K562 (cell line): Measurements from ENCODE around the gene SCUBE2. TPM values are rescaled to one million over a fixed set of nuclear protein-coding genes. Genes with fewer than 3 reads are reported as not detected.

Source experiments
- BCL6 ChIP-seq: fragments of 250-450 bp; sonication (Bioruptor Pico); IDR thresholded peaks from 2 replicates; pipeline ENCODE4 v1.4.0; 2020
- CEBPG ChIP-seq, 3 experiments: fragments of 200-800 bp in 1 of 3; sonication (Bioruptor generic) in 1 of 3; sonication (generic) in 1 of 3; formaldehyde crosslinking in 1 of 3; IDR thresholded peaks in 2 of 3; conservative IDR thresholded peaks in 1 of 3; 2 replicates each; pipeline versions ENCODE4 v1.6.1 to v1.8.0; 2016 to 2022; ENCODE audit warnings: missing compliant biosample characterization in 2 of 3, missing genetic modification characterization in 2 of 3, mild to moderate bottlenecking in 1 of 3, missing genetic modification reagents in 1 of 3
- GTF2E2 ChIP-seq: fragments of 200-800 bp; sonication (Bioruptor generic); IDR thresholded peaks from 2 replicates; pipeline ENCODE4 v1.6.1; 2016; ENCODE audit warnings: missing genetic modification characterization, missing compliant biosample characterization
- MECOM ChIP-seq: fragments of 250-450 bp; sonication (Bioruptor Pico); IDR thresholded peaks from 2 replicates; pipeline ENCODE4 v1.8.0; 2022; ENCODE audit warnings: inconsistent platforms
- MTA2 ChIP-seq: fragments of 450-650 bp; IDR thresholded peaks from 2 replicates; pipeline ENCODE4 v1.6.1; 2016; ENCODE audit warnings: low read depth
- NBN ChIP-seq: fragments of 450-650 bp; IDR thresholded peaks from 2 replicates; pipeline ENCODE4 v1.6.1; 2016; ENCODE audit warnings: low read depth, mild to moderate bottlenecking
- NCOA2 ChIP-seq, 2 experiments: fragments of 450-650 bp; IDR thresholded peaks; 2 replicates each; pipeline ENCODE4 v1.6.1; 2018; ENCODE audit warnings: mild to moderate bottlenecking in 2 of 2, moderate library complexity in 1 of 2; ENCODE audit not compliant: partially characterized antibody in 2 of 2
- OTX1 ChIP-seq: fragments of 450-650 bp; formaldehyde crosslinking; IDR thresholded peaks from 2 replicates; pipeline ENCODE4 v1.4.0; 2022; ENCODE audit warnings: mild to moderate bottlenecking
- PTRF ChIP-seq: fragments of 450-650 bp; IDR thresholded peaks from 2 replicates; pipeline ENCODE4 v1.6.1; 2016; ENCODE audit warnings: mild to moderate bottlenecking, missing genetic modification characterization, missing compliant biosample characterization
- PTTG1 ChIP-seq: fragments of 450-650 bp; IDR thresholded peaks from 2 replicates; pipeline ENCODE4 v1.6.1; 2016; ENCODE audit warnings: low read depth, mild to moderate bottlenecking, missing genetic modification characterization, missing compliant biosample characterization
- SREBF1 ChIP-seq: fragments of 150-350 bp; IDR thresholded peaks from 2 replicates; pipeline ENCODE4 v1.6.1; 2014; ENCODE audit warnings: antibody characterized with exemption, low read depth, low read length, borderline replicate concordance
- TARDBP ChIP-seq: fragments of 450-650 bp; IDR thresholded peaks from 2 replicates; pipeline ENCODE4 v1.6.1; 2016
- TBP ChIP-seq: optimal IDR thresholded peaks from 2 replicates; pipeline ENCODE3; 2011; ENCODE audit warnings: low read depth, low read length, improper control_type of control experiment
- ZNF165 ChIP-seq: fragments of 250-450 bp; sonication (Bioruptor Pico); IDR thresholded peaks from 2 replicates; pipeline ENCODE4 v1.4.0; 2020; ENCODE audit warnings: borderline replicate concordance
- ZNF408 ChIP-seq: fragments of 250-450 bp; sonication (Bioruptor Pico); IDR thresholded peaks from 2 replicates; pipeline ENCODE4 v1.4.0; 2020; ENCODE audit warnings: low read depth, mild to moderate bottlenecking, moderate library complexity
- ZNF431 ChIP-seq: sonication (generic); formaldehyde crosslinking; IDR thresholded peaks from 2 replicates; pipeline ENCODE4 v1.8.0; 2022; ENCODE audit warnings: mild to moderate bottlenecking, missing genetic modification reagents
- polyA plus RNA-seq, 8 experiments: library from polyadenylated mRNA; depleted of rRNA in 4 of 8; stranded (reverse) in 5 of 8; unstranded in 3 of 8; fragments of >200 nt; fragmentation: Nextera tagmentation in 2 of 8; fragmentation: Illumina TruSeq in 1 of 8; extraction: Ambion mirVana in 2 of 8; extraction: Trizol in 1 of 8; gene quantifications; 2 replicates each; pipeline versions ENCODE4 v1.2.1 to v1.2.3, GENCODE V29; 2011 to 2014; ENCODE audit warnings: inconsistent platforms in 1 of 8, missing spikeins in 1 of 8
- total RNA-seq, 7 experiments: library from RNA; depleted of rRNA in 6 of 7; stranded (reverse); fragments of >200 nt in 6 of 7; fragmentation: Illumina TruSeq in 2 of 7; extraction: Trizol in 2 of 7; gene quantifications; 2 replicates each; pipeline versions ENCODE4 v1.2.1 to v1.2.3, GENCODE V29; 2011 to 2021; ENCODE audit warnings: low replicate concordance in 1 of 7
- TF ChIP-seq, protein P1 (sequence below), 2 experiments: IDR thresholded peaks in 1 of 2; conservative IDR thresholded peaks in 1 of 2; 2 replicates each; pipeline ENCODE4 v1.6.1; 2016; ENCODE audit warnings: low read depth in 2 of 2, mild to moderate bottlenecking in 1 of 2, missing compliant biosample characterization in 1 of 2, missing genetic modification characterization in 1 of 2, moderate library complexity in 1 of 2
- TF ChIP-seq, protein P2 (sequence below): sonication (generic); formaldehyde crosslinking; IDR thresholded peaks from 2 replicates; pipeline ENCODE4 v1.8.0; 2022; ENCODE audit warnings: missing genetic modification reagents, mild to moderate bottlenecking, borderline replicate concordance
- TF ChIP-seq, protein P3 (sequence below): fragments of 250-450 bp; sonication (Bioruptor Pico); IDR thresholded peaks from 2 replicates; pipeline ENCODE4 v1.5.0; 2020; ENCODE audit warnings: mild to moderate bottlenecking
- TF ChIP-seq, protein P4 (sequence below): fragments of 450-650 bp; IDR thresholded peaks from one replicate; pipeline ENCODE4 v1.6.1; 2018; ENCODE audit warnings: mild to moderate bottlenecking, moderate library complexity; ENCODE audit not compliant: partially characterized antibody
- TF ChIP-seq, protein P5 (sequence below): sonication (generic); formaldehyde crosslinking; IDR thresholded peaks from 2 replicates; pipeline ENCODE4 v1.5.0; 2020; ENCODE audit warnings: missing genetic modification reagents

Gene SCUBE2
- total and polyA plus RNA-seq, 9 of the 15 experiments (the other 6 are each of a cell fraction or from before 2014, with no cell fraction given): 0.06 to 0.40 (median 0.07) TPM; not detected in 6

DNA sequence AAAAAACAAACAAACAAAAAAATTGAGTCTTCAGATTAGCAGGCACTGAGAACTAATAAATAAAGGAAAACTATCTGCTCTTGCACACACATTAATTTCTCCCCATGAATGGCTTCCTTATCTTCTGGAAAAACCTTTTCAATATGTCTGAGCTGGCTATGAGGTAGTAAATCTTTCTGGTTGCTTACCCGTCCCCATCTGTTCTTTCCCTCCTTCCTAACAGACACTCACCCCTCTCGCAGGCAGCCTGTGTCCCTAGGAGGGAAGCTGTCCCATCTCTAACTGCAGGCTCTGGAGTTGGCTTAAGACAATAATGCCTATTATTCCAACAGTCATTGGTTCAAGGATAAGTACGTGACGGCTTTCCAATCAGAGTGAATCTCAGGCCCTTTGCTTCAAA lies 8.2 kb upstream of the SCUBE2 start (continued):
- TF ChIP-seq, protein P1, sequence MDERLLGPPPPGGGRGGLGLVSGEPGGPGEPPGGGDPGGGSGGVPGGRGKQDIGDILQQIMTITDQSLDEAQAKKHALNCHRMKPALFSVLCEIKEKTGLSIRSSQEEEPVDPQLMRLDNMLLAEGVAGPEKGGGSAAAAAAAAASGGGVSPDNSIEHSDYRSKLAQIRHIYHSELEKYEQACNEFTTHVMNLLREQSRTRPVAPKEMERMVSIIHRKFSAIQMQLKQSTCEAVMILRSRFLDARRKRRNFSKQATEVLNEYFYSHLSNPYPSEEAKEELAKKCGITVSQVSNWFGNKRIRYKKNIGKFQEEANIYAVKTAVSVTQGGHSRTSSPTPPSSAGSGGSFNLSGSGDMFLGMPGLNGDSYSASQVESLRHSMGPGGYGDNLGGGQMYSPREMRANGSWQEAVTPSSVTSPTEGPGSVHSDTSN (CRISPR knock-in tag; IDR thresholded peaks at IDR 0.05; ENCODE audit: low read depth): no peak
- TF ChIP-seq, protein P1 (tag; conservative IDR thresholded peaks at IDR 0.05; ENCODE audit: low read depth): peak; percentile 96
- TF ChIP-seq, protein P2, sequence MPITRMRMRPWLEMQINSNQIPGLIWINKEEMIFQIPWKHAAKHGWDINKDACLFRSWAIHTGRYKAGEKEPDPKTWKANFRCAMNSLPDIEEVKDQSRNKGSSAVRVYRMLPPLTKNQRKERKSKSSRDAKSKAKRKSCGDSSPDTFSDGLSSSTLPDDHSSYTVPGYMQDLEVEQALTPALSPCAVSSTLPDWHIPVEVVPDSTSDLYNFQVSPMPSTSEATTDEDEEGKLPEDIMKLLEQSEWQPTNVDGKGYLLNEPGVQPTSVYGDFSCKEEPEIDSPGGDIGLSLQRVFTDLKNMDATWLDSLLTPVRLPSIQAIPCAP (CRISPR knock-in tag): no peak
- TF ChIP-seq ZNF165 (no peak), GTF2E2 (no peak), OTX1 (CRISPR knock-in tag) (no peak), CEBPG (CRISPR knock-in tag; IDR thresholded peaks at IDR 0.05) (no peak), CEBPG (tag; conservative IDR thresholded peaks at IDR 0.05 in 1 of 2, IDR thresholded peaks at IDR 0.05 in 1 of 2) (no peak), NBN (peak; percentile 60; the same call in 1 of the 2 replicates), SREBF1 (no peak), TBP (no peak), MECOM (CRISPR knock-in tag) (peak; percentile 55; the same call in 1 of the 2 replicates), BCL6 (CRISPR knock-in tag) (no peak), ZNF431 (CRISPR knock-in tag) (no peak), NCOA2 (IDR thresholded peaks at IDR 0.05; ENCODE audit: partially characterized antibody in 2 of 2) (no peak), PTRF (tag) (no peak), MTA2 (peak; percentile 80), TARDBP (no peak), PTTG1 (tag) (no peak), ZNF408 (CRISPR knock-in tag) (no peak)
- TF ChIP-seq, protein P3, sequence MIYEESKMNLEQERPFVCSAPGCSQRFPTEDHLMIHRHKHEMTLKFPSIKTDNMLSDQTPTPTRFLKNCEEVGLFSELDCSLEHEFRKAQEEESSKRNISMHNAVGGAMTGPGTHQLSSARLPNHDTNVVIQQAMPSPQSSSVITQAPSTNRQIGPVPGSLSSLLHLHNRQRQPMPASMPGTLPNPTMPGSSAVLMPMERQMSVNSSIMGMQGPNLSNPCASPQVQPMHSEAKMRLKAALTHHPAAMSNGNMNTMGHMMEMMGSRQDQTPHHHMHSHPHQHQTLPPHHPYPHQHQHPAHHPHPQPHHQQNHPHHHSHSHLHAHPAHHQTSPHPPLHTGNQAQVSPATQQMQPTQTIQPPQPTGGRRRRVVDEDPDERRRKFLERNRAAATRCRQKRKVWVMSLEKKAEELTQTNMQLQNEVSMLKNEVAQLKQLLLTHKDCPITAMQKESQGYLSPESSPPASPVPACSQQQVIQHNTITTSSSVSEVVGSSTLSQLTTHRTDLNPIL (CRISPR knock-in tag): no peak
- TF ChIP-seq, protein P4, sequence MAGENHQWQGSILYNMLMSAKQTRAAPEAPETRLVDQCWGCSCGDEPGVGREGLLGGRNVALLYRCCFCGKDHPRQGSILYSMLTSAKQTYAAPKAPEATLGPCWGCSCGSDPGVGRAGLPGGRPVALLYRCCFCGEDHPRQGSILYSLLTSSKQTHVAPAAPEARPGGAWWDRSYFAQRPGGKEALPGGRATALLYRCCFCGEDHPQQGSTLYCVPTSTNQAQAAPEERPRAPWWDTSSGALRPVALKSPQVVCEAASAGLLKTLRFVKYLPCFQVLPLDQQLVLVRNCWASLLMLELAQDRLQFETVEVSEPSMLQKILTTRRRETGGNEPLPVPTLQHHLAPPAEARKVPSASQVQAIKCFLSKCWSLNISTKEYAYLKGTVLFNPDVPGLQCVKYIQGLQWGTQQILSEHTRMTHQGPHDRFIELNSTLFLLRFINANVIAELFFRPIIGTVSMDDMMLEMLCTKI: no peak
- TF ChIP-seq, protein P5, sequence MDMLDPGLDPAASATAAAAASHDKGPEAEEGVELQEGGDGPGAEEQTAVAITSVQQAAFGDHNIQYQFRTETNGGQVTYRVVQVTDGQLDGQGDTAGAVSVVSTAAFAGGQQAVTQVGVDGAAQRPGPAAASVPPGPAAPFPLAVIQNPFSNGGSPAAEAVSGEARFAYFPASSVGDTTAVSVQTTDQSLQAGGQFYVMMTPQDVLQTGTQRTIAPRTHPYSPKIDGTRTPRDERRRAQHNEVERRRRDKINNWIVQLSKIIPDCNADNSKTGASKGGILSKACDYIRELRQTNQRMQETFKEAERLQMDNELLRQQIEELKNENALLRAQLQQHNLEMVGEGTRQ (CRISPR knock-in tag): no peak
